ENCODE measurements around the gene CDC40.

CDC40 gene

DNA sequence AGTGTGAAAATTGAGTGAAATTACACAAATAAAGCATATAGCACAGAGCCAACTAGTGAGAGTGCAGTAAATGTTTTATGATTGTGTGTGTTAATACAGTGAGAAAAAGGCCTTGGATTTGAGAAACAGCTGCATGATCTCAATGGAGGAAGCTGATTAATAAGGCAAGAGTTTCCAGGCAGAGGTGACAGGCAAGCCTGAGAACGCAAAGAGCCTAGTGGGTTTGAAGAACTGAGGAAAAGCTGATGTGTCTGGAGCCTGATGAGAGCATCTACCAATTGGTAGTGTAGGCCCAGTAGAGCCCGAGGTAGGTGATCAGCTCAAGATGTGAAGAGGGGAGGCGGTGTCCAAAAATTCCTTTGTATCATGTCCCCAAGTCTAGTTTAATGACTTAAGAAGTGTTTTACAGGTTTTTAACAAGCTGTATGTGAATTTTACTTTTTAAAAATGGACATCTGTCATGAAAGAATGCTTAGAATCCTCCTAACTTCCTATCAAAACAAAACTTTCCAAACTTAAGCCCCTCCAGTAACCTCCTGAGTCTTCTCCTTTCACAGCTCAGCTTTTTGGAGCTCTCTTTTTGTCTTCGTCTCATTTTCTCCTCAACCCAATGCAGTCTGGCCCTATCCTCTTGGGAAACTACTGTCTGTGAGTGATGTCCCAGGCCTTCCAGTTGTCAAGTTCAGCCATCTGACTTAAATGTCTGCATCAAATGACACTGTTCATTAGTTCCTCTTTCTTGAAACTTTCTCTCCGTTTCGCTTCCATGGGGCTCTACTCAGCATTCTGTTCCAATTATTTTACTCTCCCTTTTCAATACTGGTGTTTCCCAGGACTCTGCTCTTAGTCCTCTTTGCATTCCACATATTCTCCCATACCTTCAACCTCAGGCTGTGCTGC is 1.2 kb downstream of the CDC40 start:
- no peak for TF ChIP-seq CTCF (IDR thresholded peaks at IDR 0.05; ENCODE audit: low read depth, low read length)
- TF ChIP-seq POLR2A (IDR thresholded peaks at IDR 0.05; ENCODE audit: extremely low read depth, insufficient read length), result no peak
- TF ChIP-seq MYC (IDR thresholded peaks at IDR 0.05; ENCODE audit: low read depth, low read length), result no peak
- TF ChIP-seq MAX (IDR thresholded peaks at IDR 0.05; ENCODE audit: low read depth, low read length), result 0 out of 2 replicates have a peak, but pooled peaks have one; percentile 28
- H3K4me3 ChIP-seq (ENCODE audit: low read depth, low read length), result peak overlapping the region; percentile 97
- DNase-seq (ENCODE audit: low read depth), result peak; percentile 73

DNA sequence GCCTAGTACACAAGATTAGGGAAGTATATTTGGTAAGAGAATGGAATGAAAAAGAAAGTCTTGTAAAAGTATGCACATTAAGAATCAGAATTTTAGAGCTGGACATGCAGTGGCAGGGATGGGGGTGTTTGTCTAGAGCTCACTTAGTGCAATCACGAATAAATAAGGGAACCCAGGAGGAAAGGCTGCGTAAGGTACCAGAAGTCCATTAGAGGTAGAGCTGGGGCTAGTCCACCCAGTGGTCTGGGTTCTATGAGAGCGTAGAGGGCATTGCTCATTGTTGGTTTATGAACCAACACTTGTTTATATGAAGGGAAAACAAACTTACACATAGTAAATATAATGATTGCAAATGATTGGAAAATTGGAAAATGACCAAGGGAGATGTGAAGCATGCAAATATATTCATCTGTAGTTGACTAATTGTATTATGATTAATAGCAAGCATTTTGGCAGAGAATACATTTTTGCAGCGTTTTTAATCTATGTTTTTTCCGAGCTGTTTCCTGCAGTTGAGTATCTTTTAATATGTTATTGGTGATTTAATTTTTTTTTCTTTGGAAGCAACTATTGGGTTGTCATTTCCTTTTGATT is 3.2 kb downstream of the CDC40 start:
- H3K4me3 ChIP-seq (ENCODE audit: low read depth, low read length), result peak overlapping the region; percentile 26
- no peak for TF ChIP-seq MYC (IDR thresholded peaks at IDR 0.05; ENCODE audit: low read depth, low read length)
- TF ChIP-seq MAX (IDR thresholded peaks at IDR 0.05; ENCODE audit: low read depth, low read length), result no peak
- no peak for TF ChIP-seq CTCF (IDR thresholded peaks at IDR 0.05; ENCODE audit: low read depth, low read length)
- no peak for TF ChIP-seq POLR2A (IDR thresholded peaks at IDR 0.05; ENCODE audit: extremely low read depth, insufficient read length)
- no peak for DNase-seq (ENCODE audit: low read depth)

GRCh38 chr6:110185879-110186278 is 5.7 kb downstream of the CDC40 start:
- DNase-seq (ENCODE audit: low read depth), result no peak
- TF ChIP-seq POLR2A (IDR thresholded peaks at IDR 0.05; ENCODE audit: extremely low read depth, insufficient read length), result no peak
- TF ChIP-seq CTCF (IDR thresholded peaks at IDR 0.05; ENCODE audit: low read depth, low read length), result no peak
- TF ChIP-seq MAX (IDR thresholded peaks at IDR 0.05; ENCODE audit: low read depth, low read length), result no peak
- no peak for TF ChIP-seq MYC (IDR thresholded peaks at IDR 0.05; ENCODE audit: low read depth, low read length)
- H3K4me3 ChIP-seq (ENCODE audit: low read depth, low read length), result no peak overlapping the region

DNA sequence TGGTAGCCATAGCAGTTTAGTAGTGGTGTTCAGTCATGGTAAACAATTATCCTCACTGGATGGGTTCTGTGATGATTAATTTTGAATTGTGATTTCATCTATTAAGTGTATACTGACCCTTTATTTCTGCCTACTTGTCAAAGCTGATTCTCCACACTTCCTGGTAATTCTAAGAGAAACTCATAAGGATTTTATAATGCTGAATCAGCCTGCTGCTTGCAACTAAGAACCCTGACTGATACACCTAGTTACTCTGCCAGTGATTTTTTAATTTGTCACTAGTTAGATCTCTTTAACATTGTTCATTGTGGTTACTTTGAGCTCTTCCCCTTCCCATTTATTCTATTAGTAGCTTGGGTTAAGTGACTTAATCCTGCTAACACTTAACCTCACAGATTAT is 8.6 kb downstream of the CDC40 start:
- no peak for DNase-seq (ENCODE audit: low read depth)
- no peak overlapping the region for H3K4me3 ChIP-seq (ENCODE audit: low read depth, low read length)
- no peak for TF ChIP-seq POLR2A (IDR thresholded peaks at IDR 0.05; ENCODE audit: extremely low read depth, insufficient read length)
- no peak for TF ChIP-seq MYC (IDR thresholded peaks at IDR 0.05; ENCODE audit: low read depth, low read length)
- no peak for TF ChIP-seq MAX (IDR thresholded peaks at IDR 0.05; ENCODE audit: low read depth, low read length)
- no peak for TF ChIP-seq CTCF (IDR thresholded peaks at IDR 0.05; ENCODE audit: low read depth, low read length)

- DNase-seq (ENCODE audit: low read depth), result peak; percentile 57
- no peak overlapping the region for H3K4me3 ChIP-seq (ENCODE audit: low read depth, low read length)
- no peak for TF ChIP-seq MAX (IDR thresholded peaks at IDR 0.05; ENCODE audit: low read depth, low read length)
- TF ChIP-seq MYC (IDR thresholded peaks at IDR 0.05; ENCODE audit: low read depth, low read length), result no peak
- no peak for TF ChIP-seq POLR2A (IDR thresholded peaks at IDR 0.05; ENCODE audit: extremely low read depth, insufficient read length)
- no peak for TF ChIP-seq CTCF (IDR thresholded peaks at IDR 0.05; ENCODE audit: low read depth, low read length)
These were observed 10.5 kb downstream of the CDC40 start for GRCh38 chr6:110190726-110191125.
